Neutrophil (primary cell): ENCODE results near the gene KDM6A.
"Not testable (repeated sequence)": the region's sequence is repeated elsewhere in the genome, so short reads cannot be mapped to it uniquely, and the experiment has no call there.

ENCODE experiments used
- H3K27ac ChIP-seq: fragments of 200-600 bp; sonication (generic); 2 replicates; pipeline ENCODE4 v1.5.1; 2016; ENCODE audit warnings: mild to moderate bottlenecking, moderate library complexity
- H3K27me3 ChIP-seq: fragments of 200-600 bp; sonication (generic); 2 replicates; pipeline ENCODE4 v1.6.0; 2016; ENCODE audit warnings: mild to moderate bottlenecking
- H3K36me3 ChIP-seq: fragments of 200-600 bp; sonication (generic); 2 replicates; pipeline ENCODE4 v1.5.1; 2017
- H3K4me1 ChIP-seq, 2 experiments: fragments of 200-600 bp in 1 of 2; sonication (generic) in 1 of 2; 1 replicate in 1 of 2; 2 replicates in 1 of 2; pipeline versions ENCODE4 v1.5.1 to v1.6.1; 2013 to 2016; ENCODE audit warnings: low read depth in 1 of 2, low read length in 1 of 2, mild to moderate bottlenecking in 1 of 2, moderate library complexity in 1 of 2; ENCODE audit not compliant: control insufficient read depth in 1 of 2, insufficient read depth in 1 of 2
- H3K4me3 ChIP-seq, 2 experiments: fragments of 200-600 bp in 1 of 2; sonication (generic) in 1 of 2; 1 replicate in 1 of 2; 2 replicates in 1 of 2; pipeline ENCODE4 v1.5.1; 2013 to 2016; ENCODE audit warnings: low read depth in 1 of 2, low read length in 1 of 2, mild to moderate bottlenecking in 1 of 2, moderate library complexity in 1 of 2
- H3K9me3 ChIP-seq: fragments of 200-600 bp; sonication (generic); 2 replicates; pipeline ENCODE4 v1.5.1; 2016
- TF ChIP-seq, protein P1 (sequence below): fragments of 200-600 bp; sonication (generic); IDR thresholded peaks from 2 replicates; pipeline ENCODE4 v1.5.1; 2016; ENCODE audit warnings: antibody characterized with exemption

The KDM6A gene

GRCh38 chrX:45134775-45135174 lies 261.8 kb downstream of the KDM6A start:
- no peak overlapping the region for H3K27ac ChIP-seq
- TF ChIP-seq, protein P1, sequence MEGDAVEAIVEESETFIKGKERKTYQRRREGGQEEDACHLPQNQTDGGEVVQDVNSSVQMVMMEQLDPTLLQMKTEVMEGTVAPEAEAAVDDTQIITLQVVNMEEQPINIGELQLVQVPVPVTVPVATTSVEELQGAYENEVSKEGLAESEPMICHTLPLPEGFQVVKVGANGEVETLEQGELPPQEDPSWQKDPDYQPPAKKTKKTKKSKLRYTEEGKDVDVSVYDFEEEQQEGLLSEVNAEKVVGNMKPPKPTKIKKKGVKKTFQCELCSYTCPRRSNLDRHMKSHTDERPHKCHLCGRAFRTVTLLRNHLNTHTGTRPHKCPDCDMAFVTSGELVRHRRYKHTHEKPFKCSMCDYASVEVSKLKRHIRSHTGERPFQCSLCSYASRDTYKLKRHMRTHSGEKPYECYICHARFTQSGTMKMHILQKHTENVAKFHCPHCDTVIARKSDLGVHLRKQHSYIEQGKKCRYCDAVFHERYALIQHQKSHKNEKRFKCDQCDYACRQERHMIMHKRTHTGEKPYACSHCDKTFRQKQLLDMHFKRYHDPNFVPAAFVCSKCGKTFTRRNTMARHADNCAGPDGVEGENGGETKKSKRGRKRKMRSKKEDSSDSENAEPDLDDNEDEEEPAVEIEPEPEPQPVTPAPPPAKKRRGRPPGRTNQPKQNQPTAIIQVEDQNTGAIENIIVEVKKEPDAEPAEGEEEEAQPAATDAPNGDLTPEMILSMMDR = no peak
- no peaks in the 10 kb centered on the region for H3K9me3 ChIP-seq

DNA sequence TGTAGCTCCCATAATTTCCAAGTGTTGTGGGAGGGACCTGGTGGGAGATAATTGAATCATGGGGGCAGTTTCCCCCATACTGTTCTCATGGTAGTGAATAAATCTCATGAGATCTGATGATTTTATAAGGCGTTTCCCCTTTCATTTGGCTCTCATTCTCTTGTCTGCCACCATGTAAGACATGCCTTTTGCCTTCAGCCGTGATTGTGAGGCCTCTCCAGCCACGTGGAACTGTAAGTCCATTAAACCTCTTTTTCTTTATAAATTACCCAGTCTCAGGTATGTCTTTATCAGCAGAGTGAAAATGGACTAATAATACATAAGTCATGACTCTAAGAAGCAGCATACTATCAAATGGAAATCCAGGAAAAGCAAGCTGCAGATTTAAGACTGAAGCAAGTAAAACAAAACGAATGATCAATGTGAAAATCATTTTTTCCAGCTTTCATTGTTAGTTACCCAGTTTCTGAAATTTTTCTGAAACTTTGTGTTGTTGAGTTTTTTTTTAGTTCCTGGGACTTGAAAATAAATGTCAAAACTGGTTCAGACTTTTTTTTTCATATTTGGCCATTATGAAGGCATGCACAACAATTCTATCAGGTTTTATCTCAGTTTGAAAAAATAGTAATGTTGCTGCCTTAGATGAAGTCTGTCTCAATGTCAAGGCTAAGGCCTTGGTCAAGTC lies 262.5 kb downstream of the KDM6A start:
- H3K4me1 ChIP-seq, H3K27me3 ChIP-seq, H3K36me3 ChIP-seq, H3K27ac ChIP-seq, H3K4me3 ChIP-seq, H3K9me3 ChIP-seq: not testable (repeated sequence)

More at GRCh38 chrX:45134775-45135174, 261.8 kb downstream of the KDM6A start:
- H3K27me3 ChIP-seq = no peaks in the 10 kb centered on the region
- H3K4me1 ChIP-seq = no peaks in the 10 kb centered on the region
- no peak overlapping the region for H3K4me3 ChIP-seq
- H3K36me3 ChIP-seq = no peaks in the 10 kb centered on the region

GRCh38 chrX:45137531-45137930 lies 264.5 kb downstream of the KDM6A start:
- TF ChIP-seq, protein P1 = no peak
- no peak overlapping the region for H3K4me3 ChIP-seq
- H3K27me3 ChIP-seq = no peaks in the 10 kb centered on the region
- H3K4me1 ChIP-seq = no peaks in the 10 kb centered on the region
- no peaks in the 10 kb centered on the region for H3K36me3 ChIP-seq
- H3K27ac ChIP-seq = no peak overlapping the region
- H3K9me3 ChIP-seq = no peaks in the 10 kb centered on the region

- Histone ChIP-seq H3K9me3 (no peaks in the 10 kb centered on the region), H3K4me1 (no peaks in the 10 kb centered on the region), H3K36me3 (no peaks in the 10 kb centered on the region), H3K27me3 (no peaks in the 10 kb centered on the region), H3K4me3 (no peak overlapping the region), H3K27ac (no peak overlapping the region)
- TF ChIP-seq, protein P1 = no peak
Observed at GRCh38 chrX:45138525-45138924, 265.5 kb downstream of the KDM6A start.

DNA sequence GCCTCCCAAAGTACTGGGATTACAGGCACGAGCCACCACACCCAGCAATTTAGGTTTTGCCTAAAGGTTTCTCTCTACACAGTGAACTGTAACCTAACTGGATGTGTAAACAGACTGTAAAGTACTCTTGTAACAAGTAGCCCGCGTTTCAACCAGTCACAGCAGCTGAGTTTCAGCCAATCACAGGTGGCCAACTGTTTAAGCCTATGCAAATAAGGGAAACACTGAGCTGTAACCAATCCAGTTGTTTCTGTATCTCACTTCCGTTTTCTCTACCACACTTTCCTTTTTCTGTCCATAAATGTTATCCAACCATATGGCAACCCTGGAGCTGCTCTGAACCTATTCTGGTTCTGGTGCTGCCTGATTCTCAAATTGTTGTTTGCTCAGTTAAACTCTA lies 267.8 kb downstream of the KDM6A start:
- H3K27ac ChIP-seq = no peak overlapping the region
- H3K4me3 ChIP-seq = no peak overlapping the region
- H3K36me3 ChIP-seq = no peaks in the 10 kb centered on the region
- TF ChIP-seq, protein P1 = no peak
- H3K4me1 ChIP-seq = no peaks in the 10 kb centered on the region
- no peaks in the 10 kb centered on the region for H3K9me3 ChIP-seq
- H3K27me3 ChIP-seq = no peaks in the 10 kb centered on the region

DNA sequence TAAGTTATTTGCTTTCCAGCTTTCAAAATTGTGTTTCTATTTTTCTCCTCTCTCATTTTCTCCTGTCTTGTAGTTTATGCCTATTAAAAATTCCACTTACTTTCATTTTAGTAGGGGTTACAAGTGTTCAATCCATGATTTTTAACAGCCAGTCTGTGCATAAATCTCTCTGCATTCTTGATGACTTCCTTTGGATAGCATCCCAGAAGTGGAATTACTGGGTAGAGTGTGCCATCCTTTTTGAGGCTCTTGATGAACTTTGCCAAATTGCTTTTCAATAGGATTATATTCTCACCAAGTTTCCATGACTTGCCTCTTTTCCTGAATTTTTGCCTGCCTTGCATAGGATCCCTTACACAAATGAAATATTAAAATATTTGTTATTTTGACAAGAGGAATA lies 269.2 kb downstream of the KDM6A start:
- H3K27ac ChIP-seq = no peak overlapping the region
- H3K27me3 ChIP-seq = no peaks in the 10 kb centered on the region
- no peaks in the 10 kb centered on the region for H3K36me3 ChIP-seq
- no peak overlapping the region for H3K4me3 ChIP-seq
- no peaks in the 10 kb centered on the region for H3K9me3 ChIP-seq
- TF ChIP-seq, protein P1 = no peak
- H3K4me1 ChIP-seq = no peaks in the 10 kb centered on the region
